ENCODE data around the gene MAML3. TPM values are rescaled to one million over a fixed set of nuclear protein-coding genes. Genes with fewer than 3 reads are reported as not detected.

Gene MAML3
- total and polyA plus RNA-seq, 12 donors, result 1.1 to 4.6 (median 2.6) TPM

DNA sequence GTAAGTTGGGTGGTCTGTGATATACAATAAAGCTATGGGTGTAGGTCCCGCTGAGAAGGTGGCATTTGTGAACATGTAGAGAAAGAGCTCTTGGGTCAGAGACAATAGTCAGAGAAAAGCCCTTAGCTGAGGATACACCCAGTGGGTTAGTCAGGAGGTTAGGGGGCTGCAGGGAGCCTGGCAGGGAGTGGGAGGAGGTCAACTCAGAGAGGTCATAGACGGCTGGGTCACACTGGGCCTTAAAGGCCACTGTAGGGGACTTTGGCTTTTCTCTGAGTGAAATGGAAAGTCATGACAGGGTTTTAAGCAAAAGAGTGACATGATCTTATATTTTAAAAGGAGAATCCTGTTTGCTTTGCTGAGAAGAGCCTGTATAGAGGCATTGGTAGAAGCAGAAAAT is 471.7 kb downstream of the MAML3 start:
- Histone ChIP-seq H3K27ac (peak overlapping the region in 4 of 10 donors; percentile 0 to 58 (median 6)), H3K4me3 (no peak overlapping the region), H3K4me1 (peaks cover 7 to 67% (median 43%) of the 10 kb centered on the region in 9 donors), H3K36me3 (peaks cover 0 to 56% (median 17%) of the 10 kb centered on the region in 9 donors), H3K9me3 (peaks cover 0 to 5% (median 0%) of the 10 kb centered on the region in 11 donors), H3K27me3 (no peaks in the 10 kb centered on the region)
- DNase-seq (no peak), ATAC-seq (peak in 1 of 8 donors; percentile 35)
- intact Hi-C loops (cut with DNase I), result no loop called here
- 71 to 72% methylated on average over 2 of the region's 2 CpGs for WGBS, 2 donors
- TF ChIP-seq, protein P1, sequence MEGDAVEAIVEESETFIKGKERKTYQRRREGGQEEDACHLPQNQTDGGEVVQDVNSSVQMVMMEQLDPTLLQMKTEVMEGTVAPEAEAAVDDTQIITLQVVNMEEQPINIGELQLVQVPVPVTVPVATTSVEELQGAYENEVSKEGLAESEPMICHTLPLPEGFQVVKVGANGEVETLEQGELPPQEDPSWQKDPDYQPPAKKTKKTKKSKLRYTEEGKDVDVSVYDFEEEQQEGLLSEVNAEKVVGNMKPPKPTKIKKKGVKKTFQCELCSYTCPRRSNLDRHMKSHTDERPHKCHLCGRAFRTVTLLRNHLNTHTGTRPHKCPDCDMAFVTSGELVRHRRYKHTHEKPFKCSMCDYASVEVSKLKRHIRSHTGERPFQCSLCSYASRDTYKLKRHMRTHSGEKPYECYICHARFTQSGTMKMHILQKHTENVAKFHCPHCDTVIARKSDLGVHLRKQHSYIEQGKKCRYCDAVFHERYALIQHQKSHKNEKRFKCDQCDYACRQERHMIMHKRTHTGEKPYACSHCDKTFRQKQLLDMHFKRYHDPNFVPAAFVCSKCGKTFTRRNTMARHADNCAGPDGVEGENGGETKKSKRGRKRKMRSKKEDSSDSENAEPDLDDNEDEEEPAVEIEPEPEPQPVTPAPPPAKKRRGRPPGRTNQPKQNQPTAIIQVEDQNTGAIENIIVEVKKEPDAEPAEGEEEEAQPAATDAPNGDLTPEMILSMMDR (IDR thresholded peaks at IDR 0.05), result no peak

GRCh38 chr4:139676913-139677585 is 476.9 kb downstream of the MAML3 start:
- Histone ChIP-seq H3K36me3 (peaks cover 0 to 54% (median 12%) of the 10 kb centered on the region in 9 donors), H3K4me1 (peaks cover 0 to 54% (median 27%) of the 10 kb centered on the region in 9 donors), H3K9me3 (peaks cover 0 to 5% (median 0%) of the 10 kb centered on the region in 11 donors), H3K27ac (peak overlapping the region in 1 of 10 donors; percentile 18), H3K27me3 (no peaks in the 10 kb centered on the region), H3K4me3 (no peak overlapping the region)
- TF ChIP-seq, protein P1 (IDR thresholded peaks at IDR 0.05), result no peak
- 78 to 83% methylated on average over 4 of the region's 4 CpGs for WGBS, 2 donors
- intact Hi-C loops (cut with DNase I), result no loop called here
- ATAC-seq, result no peak
- DNase-seq, result no peak

- Histone ChIP-seq H3K9me3 (peaks cover 0 to 5% (median 0%) of the 10 kb centered on the region in 11 donors), H3K27ac (no peak overlapping the region), H3K4me1 (peaks cover 0 to 49% (median 20%) of the 10 kb centered on the region in 9 donors), H3K36me3 (peaks cover 0 to 61% (median 12%) of the 10 kb centered on the region in 9 donors), H3K4me3 (no peak overlapping the region), H3K27me3 (no peaks in the 10 kb centered on the region)
- TF ChIP-seq, protein P1 (IDR thresholded peaks at IDR 0.05), result no peak
- DNase-seq, result no peak
- intact Hi-C loops (cut with DNase I), result no loop called here
- 72 to 73% methylated on average over 2 of the region's 2 CpGs for WGBS, 2 donors
- ATAC-seq, result no peak
Measured at GRCh38 chr4:139676365-139676764, 477.6 kb downstream of the MAML3 start.

- 92 to 94% methylated on average over 9 of the region's 9 CpGs for WGBS, 2 donors
- TF ChIP-seq, protein P1 (IDR thresholded peaks at IDR 0.05), result no peak
- ATAC-seq, result no peak
Measured at GRCh38 chr4:139675651-139676050, 478.3 kb downstream of the MAML3 start.

More at GRCh38 chr4:139675651-139676050, 478.3 kb downstream of the MAML3 start:
- Histone ChIP-seq H3K4me3 (no peak overlapping the region), H3K27ac (peak overlapping the region in 2 of 10 donors; percentile 18 to 73), H3K9me3 (peaks cover 0 to 5% (median 0%) of the 10 kb centered on the region in 11 donors), H3K27me3 (no peaks in the 10 kb centered on the region), H3K36me3 (peaks cover 0 to 58% (median 12%) of the 10 kb centered on the region in 9 donors), H3K4me1 (peaks cover 0 to 47% (median 20%) of the 10 kb centered on the region in 9 donors)
- intact Hi-C loops (cut with DNase I), result no loop called here
- no peak for DNase-seq

Measured in heart right ventricle (tissue), 16 donors.